ENCODE measurements around the gene KRTAP21-1.

DNA sequence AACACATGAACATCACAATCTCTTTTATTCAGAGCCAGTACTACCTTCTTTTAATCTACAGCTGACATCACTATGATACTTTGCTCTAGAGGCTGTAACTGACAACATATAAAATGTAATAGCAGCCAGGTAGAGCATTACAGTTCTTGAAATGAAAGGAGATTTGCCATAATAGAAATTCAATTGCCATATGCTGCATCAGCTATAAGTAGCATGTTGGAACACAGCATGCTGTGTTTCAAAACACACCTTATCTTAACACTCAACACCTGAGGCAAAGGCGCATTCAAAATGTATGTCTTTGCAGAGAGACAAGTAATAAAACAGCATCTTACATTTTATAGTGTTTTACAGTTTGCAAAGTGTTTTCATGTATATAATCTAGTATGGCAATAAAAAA, 24.0 kb upstream of the KRTAP21-1 start:
- TF ChIP-seq, protein P1, sequence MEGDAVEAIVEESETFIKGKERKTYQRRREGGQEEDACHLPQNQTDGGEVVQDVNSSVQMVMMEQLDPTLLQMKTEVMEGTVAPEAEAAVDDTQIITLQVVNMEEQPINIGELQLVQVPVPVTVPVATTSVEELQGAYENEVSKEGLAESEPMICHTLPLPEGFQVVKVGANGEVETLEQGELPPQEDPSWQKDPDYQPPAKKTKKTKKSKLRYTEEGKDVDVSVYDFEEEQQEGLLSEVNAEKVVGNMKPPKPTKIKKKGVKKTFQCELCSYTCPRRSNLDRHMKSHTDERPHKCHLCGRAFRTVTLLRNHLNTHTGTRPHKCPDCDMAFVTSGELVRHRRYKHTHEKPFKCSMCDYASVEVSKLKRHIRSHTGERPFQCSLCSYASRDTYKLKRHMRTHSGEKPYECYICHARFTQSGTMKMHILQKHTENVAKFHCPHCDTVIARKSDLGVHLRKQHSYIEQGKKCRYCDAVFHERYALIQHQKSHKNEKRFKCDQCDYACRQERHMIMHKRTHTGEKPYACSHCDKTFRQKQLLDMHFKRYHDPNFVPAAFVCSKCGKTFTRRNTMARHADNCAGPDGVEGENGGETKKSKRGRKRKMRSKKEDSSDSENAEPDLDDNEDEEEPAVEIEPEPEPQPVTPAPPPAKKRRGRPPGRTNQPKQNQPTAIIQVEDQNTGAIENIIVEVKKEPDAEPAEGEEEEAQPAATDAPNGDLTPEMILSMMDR (conservative IDR thresholded peaks at IDR 0.05; ENCODE audit: low read depth, low read length), result no peak
- TF ChIP-seq EZH2 (IDR thresholded peaks at IDR 0.05; ENCODE audit: low read length, unreplicated experiment) (no peak), EZH2phosphoT487 (IDR thresholded peaks at IDR 0.05; ENCODE audit: borderline replicate concordance, low read length) (no peak)

Measured in PC-3 (cell line).